Stimulated activated naive CD4-positive, alpha-beta T cell (primary cell): Measurements from ENCODE around the gene RCCD1.
"Not testable (repeated sequence)": the region's sequence is repeated elsewhere in the genome, so short reads cannot be mapped to it uniquely, and the experiment has no call there.

Experiments
- DNase-seq, 6 experiments: peaks; one replicate each; lab custom pipeline; 2025; lab: John Stamatoyannopoulos, UW

Gene RCCD1

DNA sequence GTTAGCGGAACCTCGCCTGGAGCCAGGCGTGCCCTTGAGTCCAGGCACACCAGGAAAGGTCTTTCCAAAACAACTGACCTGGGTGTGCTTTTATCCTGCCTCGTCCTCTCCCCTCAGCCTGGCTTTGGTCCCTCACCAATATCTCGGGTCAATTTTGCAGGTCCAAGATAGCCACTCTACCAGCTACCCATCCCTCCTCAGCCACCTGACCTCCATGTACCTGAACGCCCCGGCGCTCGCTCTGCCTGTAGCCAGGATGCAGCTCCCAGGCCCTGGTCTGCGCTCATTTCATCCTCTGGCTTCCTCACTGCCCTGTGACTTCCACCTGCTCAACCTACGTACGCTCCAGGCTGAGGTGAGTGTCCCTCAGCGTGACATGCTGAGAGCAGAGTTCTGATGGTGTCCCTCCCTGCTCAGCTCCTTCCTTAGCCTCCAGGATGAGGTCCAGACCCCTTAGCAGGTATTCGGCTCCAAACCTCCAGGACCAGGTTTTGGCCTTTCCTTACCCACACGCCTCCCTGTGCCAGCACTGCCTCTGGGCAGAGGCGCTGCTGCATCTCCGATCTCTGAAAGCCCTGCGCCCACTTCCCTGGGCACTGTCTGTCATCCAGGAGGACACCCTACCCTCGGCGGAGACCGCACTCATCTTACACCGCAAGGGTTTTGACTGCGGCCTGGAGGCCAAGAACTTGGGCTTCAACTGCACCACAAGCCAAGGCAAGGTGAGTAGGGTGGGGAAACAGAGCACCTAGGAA lies 36.5 kb upstream of the RCCD1 start:
- DNase-seq: no peak

DNA sequence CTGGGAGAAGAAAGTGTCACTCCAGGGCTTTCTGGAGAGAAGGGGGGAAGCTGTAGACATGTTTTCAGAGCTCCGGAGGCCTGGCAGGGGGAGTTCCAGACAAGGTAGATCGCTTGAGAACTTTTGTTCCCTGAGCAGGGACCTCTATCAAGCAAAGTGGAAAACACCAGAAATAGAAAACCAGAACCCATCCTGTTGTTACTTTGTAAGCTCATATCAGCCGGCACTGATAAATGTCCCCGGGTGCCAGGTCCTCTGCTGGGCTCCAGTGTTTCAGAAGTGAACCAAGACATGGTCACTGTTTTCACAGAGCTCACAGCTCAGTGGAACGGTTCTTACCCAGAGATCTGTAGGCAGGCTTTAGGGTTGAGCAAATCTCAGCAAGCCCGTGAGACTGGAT lies 35.8 kb upstream of the RCCD1 start:
- DNase-seq: no peak

DNA sequence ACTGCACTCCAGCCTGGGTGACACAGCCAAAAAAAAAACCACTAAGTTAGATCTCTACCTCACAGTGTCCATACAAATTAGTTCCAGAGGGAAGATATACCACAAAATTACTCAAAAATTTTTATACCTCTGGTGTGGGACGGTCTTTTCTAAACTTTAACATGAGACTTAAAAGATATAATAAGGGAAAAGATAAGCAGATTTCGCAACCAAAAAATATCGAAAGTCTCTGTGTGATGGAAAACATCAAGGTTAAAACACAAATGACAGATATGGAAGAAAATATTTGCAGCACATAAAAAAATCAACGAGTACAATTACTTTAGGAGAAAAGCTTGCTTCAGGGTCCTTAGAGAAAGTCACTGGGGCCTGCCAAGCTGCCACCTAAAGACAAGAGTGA lies 32.8 kb upstream of the RCCD1 start:
- no peak for DNase-seq

DNA sequence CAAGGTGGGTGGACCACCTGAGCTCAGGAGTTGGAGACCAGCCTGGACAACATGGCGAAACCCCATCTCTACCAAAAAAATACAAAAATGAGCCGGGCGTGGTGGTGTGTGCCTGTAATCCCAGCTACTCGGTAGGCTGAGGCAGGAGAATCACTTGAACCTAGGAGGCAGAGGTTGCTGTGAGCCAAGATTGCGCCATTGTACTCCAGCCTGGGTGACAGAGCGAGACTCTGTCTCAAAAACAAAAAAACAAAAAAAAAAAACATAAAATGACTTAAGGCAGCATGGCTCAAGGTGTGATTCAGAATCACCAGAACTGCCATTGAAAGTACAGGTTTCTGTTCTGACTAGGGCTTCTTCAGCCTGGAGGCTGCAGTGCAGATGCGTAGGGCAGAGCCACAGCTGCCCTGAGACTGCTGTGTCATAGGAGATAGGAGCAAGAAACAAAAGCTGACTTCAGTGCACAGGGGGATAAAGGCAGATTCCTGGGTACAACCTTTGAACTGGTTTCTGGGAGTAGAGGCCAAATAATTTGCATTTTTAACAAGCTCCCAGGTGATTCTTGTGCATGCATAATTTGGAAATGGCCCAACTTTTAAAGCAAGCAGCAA lies 31.9 kb upstream of the RCCD1 start:
- not testable (repeated sequence) for DNase-seq

DNA sequence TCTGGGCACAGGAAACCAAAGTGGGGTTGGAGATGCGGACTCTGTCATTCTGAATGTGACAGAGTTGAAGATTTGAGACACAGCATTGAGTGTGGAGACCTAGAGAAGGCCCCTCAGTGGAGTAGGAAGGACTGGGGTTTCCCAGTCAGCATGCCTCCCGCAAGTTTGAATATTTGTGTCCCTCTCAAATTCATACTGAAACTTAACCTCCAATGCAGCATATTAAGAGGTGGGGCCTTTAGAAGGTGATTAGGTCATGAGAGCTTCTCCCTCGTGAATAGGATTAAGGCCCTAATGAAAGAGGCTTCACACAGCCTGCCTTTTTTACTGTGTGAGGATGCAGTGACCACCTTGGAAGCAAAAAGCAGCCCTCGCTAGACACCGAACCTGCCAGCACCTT lies 30.3 kb upstream of the RCCD1 start:
- DNase-seq: no peak

DNA sequence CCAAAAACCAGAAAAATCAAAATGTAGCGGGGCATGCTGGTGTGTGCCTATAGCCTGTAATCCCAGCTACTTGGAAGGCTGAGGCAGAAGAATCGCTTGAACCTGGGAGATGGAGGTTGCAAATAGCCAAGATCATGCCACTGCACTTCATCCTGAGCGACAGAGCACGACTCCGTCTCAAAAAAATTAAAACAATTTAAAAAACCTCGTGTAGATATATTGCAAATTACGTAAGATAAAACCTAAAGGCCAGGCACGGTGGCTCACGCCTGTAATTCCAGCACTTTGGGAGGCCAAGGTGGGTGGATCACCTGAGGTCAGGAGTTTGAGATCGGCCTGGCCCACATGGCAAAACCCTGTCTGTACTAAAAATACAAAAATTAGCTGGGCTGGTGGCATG lies 27.9 kb upstream of the RCCD1 start:
- DNase-seq: not testable (repeated sequence)

DNA sequence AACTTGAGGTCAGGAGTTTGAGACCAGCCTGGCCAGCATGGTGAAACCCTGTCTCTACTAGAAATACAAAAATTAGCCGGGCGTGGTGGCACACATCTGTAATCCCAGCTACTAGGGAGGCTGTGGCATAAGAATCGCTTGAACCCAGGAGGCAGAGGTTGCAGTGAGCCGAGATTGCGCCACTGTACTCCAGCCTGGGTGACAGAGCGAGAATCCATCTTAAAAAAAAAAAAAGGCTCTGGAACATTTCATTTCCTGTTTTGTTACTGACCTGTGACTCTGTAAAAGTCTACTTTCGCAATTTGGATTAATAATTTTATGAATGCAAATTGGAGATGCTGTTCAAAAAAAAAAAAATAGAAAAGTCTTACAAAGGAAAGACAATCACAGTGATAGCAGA lies 26.6 kb upstream of the RCCD1 start:
- not testable (repeated sequence) for DNase-seq

DNA sequence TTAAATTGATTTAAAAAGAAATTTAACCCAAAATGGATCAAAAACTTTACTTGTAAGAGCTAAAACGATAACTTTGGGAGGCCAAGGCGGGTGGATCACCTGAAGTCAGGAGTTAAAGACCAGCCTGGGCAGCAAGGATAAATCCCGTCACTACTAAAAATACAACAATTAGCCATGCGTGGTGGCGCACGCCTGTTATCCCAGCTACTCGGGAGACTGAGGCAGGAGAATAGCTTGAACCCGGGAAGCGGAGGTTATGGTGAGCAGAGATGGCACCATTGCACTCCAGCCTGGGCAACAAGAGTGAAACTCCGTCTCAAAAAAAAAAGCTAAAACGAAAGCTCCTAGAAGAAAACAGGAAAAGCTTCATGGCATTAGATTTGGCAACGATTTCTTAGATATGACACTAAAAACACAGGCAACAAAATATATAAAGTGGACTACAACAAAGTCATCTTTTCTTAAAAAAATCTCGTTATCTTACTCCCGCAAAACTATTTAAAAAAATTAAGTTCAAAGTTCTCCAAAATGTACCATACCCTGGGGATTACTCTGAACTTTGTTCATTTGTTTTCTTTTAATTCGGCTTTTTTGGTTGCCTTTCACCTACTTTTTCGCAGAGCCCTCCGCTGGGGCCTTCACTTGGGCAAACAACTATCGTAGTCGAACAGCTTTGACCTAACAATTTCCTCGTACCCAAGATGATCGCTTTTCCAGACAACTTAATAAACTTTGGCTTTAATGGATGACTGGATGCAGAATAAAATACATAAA lies 25.3 kb upstream of the RCCD1 start:
- DNase-seq: no peak

DNA sequence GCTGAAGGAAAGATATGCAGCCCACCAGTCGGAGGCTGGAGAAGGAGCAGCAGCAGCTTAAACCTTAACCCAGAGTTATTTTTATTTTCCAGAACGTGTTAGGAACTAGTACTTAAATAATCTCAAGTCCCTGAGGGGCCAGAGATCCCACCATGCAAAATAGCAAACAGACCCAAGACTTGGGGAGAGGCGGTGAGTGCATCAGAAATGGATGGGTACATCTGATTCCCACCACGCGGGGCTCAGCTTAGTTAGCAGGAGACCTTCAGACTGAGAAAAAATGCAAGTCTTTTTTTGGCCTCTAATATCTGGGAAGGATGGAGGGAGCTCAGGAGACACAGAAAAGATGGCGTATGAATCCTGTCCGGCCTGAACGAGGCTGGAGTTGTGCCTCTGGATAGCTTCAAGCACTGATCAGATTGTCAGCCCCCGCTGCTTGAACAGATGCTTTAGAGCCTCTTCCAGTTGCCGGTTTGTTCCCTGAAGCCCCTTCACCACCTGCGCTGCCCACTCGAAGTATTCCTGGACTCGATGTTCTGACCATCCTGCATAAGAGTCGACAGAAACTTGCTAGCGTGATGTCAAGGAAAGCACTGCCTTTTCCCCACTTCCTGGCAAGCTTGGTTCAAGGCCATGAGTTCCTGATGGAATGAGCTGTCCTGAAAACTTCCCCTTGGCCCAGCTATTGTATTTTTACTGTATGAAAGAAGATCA lies 23.7 kb upstream of the RCCD1 start:
- peak in 1 of 6 experiments; percentile 10 for DNase-seq

DNA sequence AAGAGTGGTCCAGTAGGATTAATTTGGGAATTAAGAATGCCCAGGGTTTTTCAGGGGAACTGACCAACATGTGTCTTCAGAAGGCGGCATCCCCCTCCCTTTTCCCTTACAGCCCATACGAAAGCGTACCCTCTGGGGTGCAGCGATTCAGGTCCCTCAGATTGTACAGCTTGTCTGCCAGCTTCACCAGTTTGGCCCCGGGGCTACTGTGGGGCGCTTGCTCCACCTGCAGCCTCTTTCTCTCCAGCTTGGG lies 23.2 kb upstream of the RCCD1 start:
- DNase-seq: no peak

DNA sequence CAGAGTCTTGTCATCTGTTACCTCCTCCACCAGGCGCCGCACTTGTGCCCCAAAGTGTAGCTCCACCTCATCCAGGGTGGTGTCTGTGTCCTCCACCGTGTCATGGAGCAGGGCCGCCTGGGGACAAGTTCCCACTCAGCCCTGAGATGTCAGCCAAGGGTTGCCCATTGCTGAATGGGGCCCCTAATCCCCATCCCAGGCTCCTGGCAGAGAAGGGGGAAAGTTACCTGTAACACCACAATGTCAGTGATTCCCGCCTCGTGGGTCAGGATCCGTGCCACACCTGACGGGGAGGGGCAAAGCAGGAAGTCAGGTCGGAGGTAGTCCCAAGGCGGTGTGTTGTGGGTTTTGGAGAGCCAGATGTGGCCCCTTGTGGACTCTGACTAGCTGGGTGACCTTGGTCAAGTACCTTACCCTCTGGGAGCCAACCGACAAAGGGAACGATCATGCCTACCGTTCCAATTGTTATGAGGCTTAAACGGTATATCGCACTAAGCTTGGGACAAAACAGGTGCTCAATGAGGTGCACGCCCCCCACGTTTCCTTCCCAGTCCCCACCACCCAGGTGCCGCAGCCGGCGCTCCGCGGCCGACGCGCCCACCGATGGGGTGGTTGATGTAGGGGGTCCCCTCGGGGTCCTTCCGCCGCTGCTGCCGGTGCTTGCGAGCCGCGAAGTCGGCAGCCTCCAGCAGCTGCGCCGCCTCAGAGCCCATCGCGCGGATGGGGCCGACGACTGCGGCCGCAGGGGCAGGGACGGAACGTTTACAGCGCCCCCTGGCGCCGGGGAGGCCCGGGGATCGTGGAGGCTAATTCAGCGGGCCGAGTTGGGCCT lies 22.6 kb upstream of the RCCD1 start, which contains the start of gene HDDC3:
Gene HDDC3 (minus strand): TSS at position 722 of the 832 bp plus-strand sequence. CDS start 9 bp downstream, at position 713.
- peak; percentile 73 to 91 (median 84) for DNase-seq

DNA sequence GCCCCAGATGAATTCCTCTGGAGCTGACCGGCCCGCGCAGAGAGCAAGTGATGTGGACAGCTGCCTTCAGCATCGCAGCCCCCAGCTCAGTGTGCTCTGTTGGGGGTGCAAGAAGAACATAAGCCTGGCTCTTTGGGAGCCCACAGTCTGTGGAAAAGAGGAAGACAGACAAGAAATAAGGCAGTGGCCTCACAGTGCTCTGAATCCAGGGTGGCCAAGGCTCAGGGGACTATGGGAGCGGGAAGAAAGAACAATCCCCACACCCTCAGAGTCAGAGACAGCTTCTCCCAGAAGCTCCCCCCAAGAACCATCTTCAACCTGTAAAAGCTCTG lies 22.1 kb upstream of the RCCD1 start:
- DNase-seq: no peak

DNA sequence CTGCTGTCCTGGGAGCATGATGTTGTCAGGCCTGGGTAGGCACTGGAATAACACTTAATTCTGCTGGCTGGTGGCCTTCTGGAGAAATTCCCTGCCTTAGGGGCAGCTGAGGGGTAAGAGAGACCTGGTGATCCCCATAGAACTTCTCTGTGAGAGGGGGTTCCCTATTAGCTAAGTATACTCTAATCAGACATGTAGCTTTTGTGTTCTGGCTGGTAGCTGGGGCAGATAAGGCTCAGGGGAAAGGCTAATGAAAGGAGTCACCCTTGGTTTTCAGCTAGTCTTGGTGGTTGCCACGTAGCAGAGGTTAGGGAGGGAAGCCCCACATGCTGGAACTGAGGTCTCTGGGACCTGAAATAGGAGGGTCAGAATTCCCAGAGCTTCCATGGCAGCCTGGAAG lies 21.4 kb upstream of the RCCD1 start:
- DNase-seq: peak in 1 of 6 experiments; percentile 3

DNA sequence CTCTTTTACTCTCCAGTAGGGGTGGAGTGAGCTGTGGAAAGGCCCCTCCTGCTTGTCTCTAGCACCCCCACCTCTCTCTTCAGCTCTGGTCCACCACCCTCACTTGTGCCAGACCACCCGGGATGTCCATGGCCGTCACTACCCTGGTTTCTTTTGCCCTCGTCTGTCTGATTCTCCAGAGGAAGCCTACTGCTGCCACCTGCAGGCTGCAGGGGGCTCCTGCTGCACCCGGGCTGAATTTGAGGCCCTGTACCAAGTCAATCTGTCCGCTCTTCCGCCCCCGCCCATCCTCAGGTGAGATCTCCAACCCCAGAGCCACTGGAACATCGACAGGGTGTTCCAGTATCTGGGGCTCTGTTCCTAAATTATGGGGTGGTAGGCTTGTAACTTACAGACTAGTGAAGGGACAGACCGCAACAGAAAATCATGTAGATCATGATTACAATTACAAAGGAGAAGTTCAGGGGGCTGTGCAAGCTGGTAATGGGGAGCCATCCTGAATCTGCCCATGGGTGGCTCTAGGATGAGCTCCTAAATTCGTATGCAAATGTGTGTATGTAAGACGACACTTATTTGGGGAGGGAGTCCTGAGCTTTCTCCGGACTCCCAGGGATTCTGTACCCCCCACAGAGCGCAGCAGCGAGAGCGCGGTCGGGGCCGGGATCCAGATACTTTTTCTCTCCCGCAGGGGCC lies 20.3 kb upstream of the RCCD1 start:
- DNase-seq: peak; percentile 61 to 80 (median 74)

DNA sequence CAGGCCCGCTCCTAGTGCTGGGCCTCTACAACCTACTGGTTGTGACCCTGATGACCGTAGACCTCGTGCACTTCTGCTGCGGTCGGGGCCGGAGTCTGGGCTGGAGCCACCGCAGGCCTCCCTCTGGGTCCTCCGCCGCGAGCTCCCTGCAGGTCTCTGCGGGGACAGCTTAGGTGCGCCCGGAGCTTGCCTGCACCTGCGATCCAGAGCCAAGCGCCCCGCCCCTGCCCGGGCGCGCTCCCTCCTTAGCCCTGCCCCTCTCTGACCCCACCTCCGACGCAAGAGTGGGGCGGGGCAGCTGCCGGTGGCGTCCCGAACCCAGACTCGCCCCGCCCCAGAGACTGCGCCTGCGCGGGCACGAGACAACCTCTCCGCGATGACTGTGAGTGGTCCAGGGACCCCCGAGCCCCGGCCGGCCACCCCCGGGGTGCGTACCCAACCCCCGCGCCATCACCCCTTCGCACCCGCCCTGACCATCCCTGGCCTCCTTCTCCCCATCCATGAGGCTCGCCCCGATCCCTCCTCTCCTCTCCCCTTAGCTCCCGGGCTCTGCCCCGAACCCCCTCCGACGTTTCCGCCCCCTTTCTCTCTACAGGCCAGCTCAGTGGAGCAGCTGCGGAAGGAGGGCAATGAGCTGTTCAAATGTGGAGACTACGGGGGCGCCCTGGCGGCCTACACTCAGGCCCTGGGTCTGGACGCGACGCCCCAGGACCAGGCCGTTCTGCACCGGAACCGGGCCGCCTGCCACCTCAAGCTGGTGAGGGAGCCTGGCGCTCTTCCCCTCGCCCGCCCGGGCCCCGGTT lies 19.5 kb upstream of the RCCD1 start, which contains the start of gene UNC45A:
Gene UNC45A (plus strand): TSS at position 337 of the 803 bp plus-strand sequence. CDS start 40 bp downstream, at position 377.
- peak; percentile 92 to 97 (median 93) for DNase-seq

DNA sequence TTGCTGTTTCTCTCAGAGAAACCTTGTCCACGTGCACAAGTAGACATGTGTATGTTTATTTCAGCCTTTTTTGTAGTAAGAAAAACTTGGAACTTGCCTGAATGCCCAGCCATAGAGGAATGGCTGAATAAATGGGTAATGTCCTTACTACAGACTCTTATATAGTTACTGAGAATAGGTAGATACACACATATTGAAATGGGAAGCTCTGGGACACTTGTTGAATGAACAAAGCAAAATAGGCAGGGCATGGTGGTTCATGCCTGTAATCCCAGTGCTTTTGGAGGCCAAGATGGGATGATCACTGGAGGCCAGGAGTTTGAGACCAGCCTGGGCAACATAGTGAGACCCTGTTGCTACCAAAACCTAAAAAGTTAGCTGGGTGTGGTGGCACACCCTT lies 17.9 kb upstream of the RCCD1 start:
- no peak for DNase-seq

DNA sequence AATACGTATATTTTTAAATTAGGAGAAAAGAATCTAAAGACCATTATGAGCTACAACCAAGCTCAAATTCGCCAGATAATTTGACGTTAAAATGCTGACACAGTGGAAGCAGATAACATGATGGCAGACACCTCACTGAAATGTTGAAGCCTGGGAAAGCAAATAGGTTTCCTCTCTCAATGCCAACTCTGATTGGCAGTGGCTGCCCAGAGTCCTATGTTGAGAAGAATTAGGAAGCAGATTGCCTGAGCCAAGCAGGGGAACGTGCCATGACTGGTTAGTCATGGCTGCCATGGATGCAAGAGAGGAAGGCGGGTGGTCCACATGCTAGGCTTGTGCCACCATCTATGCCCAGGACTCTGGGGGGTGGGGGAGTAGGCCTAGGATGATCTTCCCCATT lies 16.4 kb upstream of the RCCD1 start:
- no peak for DNase-seq

DNA sequence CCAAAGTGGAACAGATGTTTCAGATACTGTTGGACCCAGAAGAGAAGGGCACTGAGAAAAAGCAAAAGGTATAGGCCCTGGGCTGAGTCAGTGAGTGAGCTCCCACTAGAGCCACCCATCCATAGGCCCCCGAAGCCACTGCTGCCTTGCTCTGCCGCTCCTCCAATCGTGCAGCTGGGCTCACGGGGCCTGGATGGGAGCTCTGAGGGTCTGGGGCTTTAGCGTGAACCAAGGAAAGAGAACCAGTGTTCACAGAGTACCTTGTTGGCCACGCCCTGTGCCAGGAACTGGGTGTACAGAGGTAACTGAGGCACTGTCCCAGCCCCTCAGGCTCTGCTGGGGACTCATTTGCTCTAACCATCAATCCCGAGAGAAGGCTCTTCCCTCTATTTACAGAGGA lies 14.9 kb upstream of the RCCD1 start:
- no peak for DNase-seq

DNA sequence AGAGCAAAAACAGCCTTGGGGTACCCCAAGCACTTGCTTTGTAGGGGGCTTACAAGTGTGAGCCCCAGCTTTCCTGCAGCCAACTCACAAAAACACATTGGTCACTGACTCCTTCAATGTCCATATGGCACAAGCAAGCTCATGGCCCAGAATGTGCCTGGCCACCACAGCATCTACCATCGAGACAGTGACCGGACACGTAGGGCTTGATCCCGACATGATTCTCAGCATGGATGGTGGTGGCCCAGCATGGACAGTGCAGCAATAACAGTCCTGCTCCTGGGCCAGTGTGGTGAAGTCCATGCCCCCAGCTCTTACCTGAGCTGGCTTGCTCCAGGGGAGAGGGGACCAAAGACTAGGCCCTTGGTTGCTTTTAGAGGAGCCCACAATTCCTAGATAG lies 13.6 kb upstream of the RCCD1 start:
- no peak for DNase-seq
